Fibroblast of lung (primary cell): ENCODE data around the gene AQP2. TPM values are rescaled to one million over a fixed set of nuclear protein-coding genes. Genes with fewer than 3 reads are reported as not detected.
"Not testable (repeated sequence)": the region's sequence is repeated elsewhere in the genome, so short reads cannot be mapped to it uniquely, and the experiment has no call there.

ENCODE experiments used
- DNase-seq, 2 donors: peaks; one replicate each; pipeline versions ENCODE4 v3.0.0 to v3.0.0-alpha.2; 2010; ENCODE audit warnings: low read depth in 2 of 2
- H2AFZ ChIP-seq: 2 replicates; pipeline ENCODE4 v1.5.1; 2012; ENCODE audit warnings: low read length, control low read depth, inconsistent platforms
- H3K27ac ChIP-seq: 2 replicates; pipeline ENCODE4 v1.5.1; 2011; ENCODE audit warnings: low read length, control low read depth; ENCODE audit not compliant: insufficient read depth
- H3K27me3 ChIP-seq: 2 replicates; pipeline ENCODE4 v1.5.1; 2011; ENCODE audit warnings: mild to moderate bottlenecking, low read length; ENCODE audit not compliant: control insufficient read depth, insufficient read depth
- H3K36me3 ChIP-seq: 2 replicates; pipeline ENCODE4 v1.5.1; 2011; ENCODE audit warnings: low read length; ENCODE audit not compliant: control insufficient read depth, insufficient read depth
- H3K4me1 ChIP-seq: 2 replicates; pipeline ENCODE4 v1.5.1; 2011; ENCODE audit warnings: low read length; ENCODE audit not compliant: control insufficient read depth, insufficient read depth; ENCODE audit errors: extremely low read depth
- H3K4me2 ChIP-seq: 2 replicates; pipeline ENCODE4 v1.5.1; 2011; ENCODE audit warnings: low read length, control low read depth; ENCODE audit not compliant: insufficient read depth; ENCODE audit errors: extremely low read depth
- H3K4me3 ChIP-seq, 4 experiments: fragments of 200-600 bp in 1 of 4; sonication (generic) in 1 of 4; replicated peaks in 1 of 4; 2 replicates each; pipeline ENCODE4 v1.5.1; 2011 to 2016; ENCODE audit warnings: low read length in 4 of 4, low read depth in 3 of 4, mild to moderate bottlenecking in 3 of 4, control low read depth in 2 of 4, inconsistent platforms in 1 of 4, mixed read lengths in 1 of 4; ENCODE audit not compliant: insufficient read depth in 1 of 4; ENCODE audit errors: control extremely low read depth in 1 of 4
- H3K79me2 ChIP-seq: 2 replicates; pipeline ENCODE4 v1.5.1; 2012; ENCODE audit warnings: mild to moderate bottlenecking, low read length, inconsistent platforms; ENCODE audit not compliant: control insufficient read depth, insufficient read depth
- H3K9ac ChIP-seq: 2 replicates; pipeline ENCODE4 v1.5.1; 2011; ENCODE audit warnings: mild to moderate bottlenecking, low read length, control low read depth; ENCODE audit not compliant: insufficient read depth
- H3K9me3 ChIP-seq: 2 replicates; pipeline ENCODE4 v1.5.1; 2012; ENCODE audit warnings: low read depth, low read length; ENCODE audit not compliant: control insufficient read depth, insufficient read depth
- H4K20me1 ChIP-seq: 2 replicates; pipeline ENCODE4 v1.5.1; 2011; ENCODE audit warnings: low read length; ENCODE audit not compliant: control insufficient read depth, insufficient read depth; ENCODE audit errors: extremely low read depth
- CTCF ChIP-seq, 2 donors: IDR thresholded peaks in 1 of 2; conservative IDR thresholded peaks in 1 of 2; 1 replicate in 1 of 2; 2 replicates in 1 of 2; pipeline ENCODE4 v1.5.1; 2011 to 2012; ENCODE audit warnings: low read length in 2 of 2, control low read depth in 1 of 2, inconsistent platforms in 1 of 2, low read depth in 1 of 2, mild to moderate bottlenecking in 1 of 2
- EZH2 ChIP-seq: IDR thresholded peaks from 2 replicates; pipeline ENCODE4 v1.5.1; 2012; ENCODE audit warnings: low read length, control low read depth, mild to moderate bottlenecking; ENCODE audit errors: missing control alignments
- polyA plus RNA-seq, 2 donors: library from polyadenylated mRNA; depleted of rRNA in 1 of 2; stranded (reverse) in 1 of 2; unstranded in 1 of 2; fragments of >200 nt; gene quantifications; 2 replicates each; pipeline ENCODE4 v1.2.1, GENCODE V29; 2011 to 2012; ENCODE audit warnings: missing spikeins in 1 of 2
- total RNA-seq: library from RNA; depleted of rRNA; stranded (reverse); fragments of >200 nt; gene quantifications from 2 replicates; pipeline ENCODE4 v1.2.1, GENCODE V29; 2014

AQP2 gene
- total and polyA plus RNA-seq, 2 donors (not counting 1 experiment from before 2014, with no cell fraction given), result not detected

GRCh38 chr12:49987625-49988303 is 37.2 kb downstream of the AQP2 start:
- H3K9me3 ChIP-seq, result no peaks in the 10 kb centered on the region
- no peak overlapping the region for H2AFZ ChIP-seq
- no peaks in the 10 kb centered on the region for H3K79me2 ChIP-seq
- H4K20me1 ChIP-seq, result no peaks in the 10 kb centered on the region
- no peaks in the 10 kb centered on the region for H3K27me3 ChIP-seq
- TF ChIP-seq CTCF (conservative IDR thresholded peaks at IDR 0.05 in 1 of 2, IDR thresholded peaks at IDR 0.05 in 1 of 2; ENCODE audit: low read depth in 1 of 2, low read length in 2 of 2), result no peak
- no peak overlapping the region for H3K4me3 ChIP-seq
- H3K27ac ChIP-seq, result no peak overlapping the region
- H3K4me2 ChIP-seq, result no peak overlapping the region
- peaks cover 9% of the 10 kb centered on the region for H3K4me1 ChIP-seq
- DNase-seq, result no peak
- H3K9ac ChIP-seq, result no peak overlapping the region
- no peaks in the 10 kb centered on the region for H3K36me3 ChIP-seq

- H3K79me2 ChIP-seq, H3K4me2 ChIP-seq, H4K20me1 ChIP-seq, H3K36me3 ChIP-seq, H2AFZ ChIP-seq, H3K4me1 ChIP-seq, H3K27me3 ChIP-seq, H3K27ac ChIP-seq, H3K9me3 ChIP-seq, H3K9ac ChIP-seq, H3K4me3 ChIP-seq, DNase-seq: not testable (repeated sequence)
Measured at GRCh38 chr12:49989400-49989799, 38.9 kb downstream of the AQP2 start.

- Histone ChIP-seq H3K27ac (no peak overlapping the region), H3K4me1 (no peaks in the 10 kb centered on the region), H3K9ac (no peak overlapping the region), H3K4me2 (no peak overlapping the region), H3K27me3 (no peaks in the 10 kb centered on the region), H3K36me3 (peaks cover 4% of the 10 kb centered on the region), H3K9me3 (no peaks in the 10 kb centered on the region), H2AFZ (no peak overlapping the region), H3K79me2 (no peaks in the 10 kb centered on the region), H3K4me3 (no peak overlapping the region), H4K20me1 (no peaks in the 10 kb centered on the region)
- peak in 1 of 2 donors; percentile 74 for DNase-seq
- TF ChIP-seq EZH2, result no peak
Measured at GRCh38 chr12:49990273-49990672, 39.7 kb downstream of the AQP2 start.

GRCh38 chr12:49998453-49998852 is 47.9 kb downstream of the AQP2 start:
- Histone ChIP-seq H3K9me3 (no peaks in the 10 kb centered on the region), H3K27me3 (no peaks in the 10 kb centered on the region), H3K36me3 (peaks cover 7% of the 10 kb centered on the region), H3K4me1 (no peaks in the 10 kb centered on the region), H3K9ac (no peak overlapping the region), H3K27ac (no peak overlapping the region), H3K4me3 (no peak overlapping the region), H2AFZ (no peak overlapping the region), H4K20me1 (no peaks in the 10 kb centered on the region), H3K79me2 (no peaks in the 10 kb centered on the region), H3K4me2 (no peak overlapping the region)
- no peak for DNase-seq
- TF ChIP-seq EZH2 (no peak), CTCF (conservative IDR thresholded peaks at IDR 0.05 in 1 of 2, IDR thresholded peaks at IDR 0.05 in 1 of 2; ENCODE audit: low read depth in 1 of 2, low read length in 2 of 2) (no peak)
